KMS-11 (cell line): ENCODE measurements around the gene GABRR3.

Source experiments
- H2AFZ ChIP-seq: fragments of 200-600 bp; sonication (generic); 2 replicates; pipeline ENCODE4 v1.6.1; 2016; ENCODE audit warnings: antibody characterized with exemption, mixed run types, low read depth
- H3K27ac ChIP-seq: fragments of 200-600 bp; sonication (generic); 2 replicates; pipeline ENCODE4 v1.6.1; 2016; ENCODE audit warnings: mild to moderate bottlenecking, mixed run types
- H3K27me3 ChIP-seq: fragments of 200-600 bp; sonication (generic); 2 replicates; pipeline ENCODE4 v1.6.1; 2017; ENCODE audit warnings: mild to moderate bottlenecking, low read depth, mixed run types, moderate library complexity; ENCODE audit not compliant: insufficient read depth
- H3K36me3 ChIP-seq: fragments of 200-600 bp; sonication (generic); 2 replicates; pipeline ENCODE4 v1.6.1; 2017; ENCODE audit warnings: mild to moderate bottlenecking, mixed run types; ENCODE audit not compliant: insufficient read depth
- H3K4me1 ChIP-seq: fragments of 200-600 bp; sonication (generic); 2 replicates; pipeline ENCODE4 v1.6.1; 2016; ENCODE audit warnings: mild to moderate bottlenecking, low read depth, mixed run types; ENCODE audit not compliant: poor library complexity, severe bottlenecking
- H3K4me2 ChIP-seq: fragments of 200-600 bp; sonication (generic); 2 replicates; pipeline ENCODE4 v1.7.0; 2016; ENCODE audit warnings: mild to moderate bottlenecking, mixed run types
- H3K4me3 ChIP-seq: fragments of 200-600 bp; sonication (generic); IDR thresholded peaks from 2 replicates; pipeline ENCODE4 v1.6.1; 2017; ENCODE audit warnings: low read depth, low read length, mixed read lengths; ENCODE audit not compliant: insufficient read depth
- H3K79me2 ChIP-seq: fragments of 200-600 bp; sonication (generic); 2 replicates; pipeline ENCODE4 v1.6.1; 2016; ENCODE audit warnings: low read depth, mixed run types; ENCODE audit not compliant: insufficient read depth
- H3K9ac ChIP-seq: fragments of 200-600 bp; sonication (generic); 2 replicates; pipeline ENCODE4 v1.6.1; 2016; ENCODE audit warnings: mild to moderate bottlenecking, mixed run types
- H4K20me1 ChIP-seq: fragments of 200-600 bp; sonication (generic); 2 replicates; pipeline ENCODE4 v1.6.1; 2016; ENCODE audit warnings: mild to moderate bottlenecking, mixed run types; ENCODE audit not compliant: insufficient read depth
- CTCF ChIP-seq: fragments of 200-600 bp; sonication (generic); conservative IDR thresholded peaks from 2 replicates; pipeline ENCODE4 v1.6.1; 2017; ENCODE audit warnings: low read depth, mild to moderate bottlenecking, antibody characterized with exemption, low read length, moderate library complexity, mixed read lengths

GABRR3 gene

GRCh38 chr3:97958396-97958795 lies 76.7 kb downstream of the GABRR3 start:
- TF ChIP-seq CTCF = no peak
- Histone ChIP-seq H3K79me2 (peaks cover 14% of the 10 kb centered on the region; the same call in 1 of the 2 replicates), H3K9ac (no peak overlapping the region), H2AFZ (no peak overlapping the region), H3K36me3 (peaks cover 6% of the 10 kb centered on the region), H3K27ac (no peak overlapping the region), H3K4me1 (no peaks in the 10 kb centered on the region), H3K27me3 (no peaks in the 10 kb centered on the region), H3K4me2 (no peak overlapping the region), H4K20me1 (no peaks in the 10 kb centered on the region), H3K4me3 (no peak overlapping the region)

GRCh38 chr3:97957617-97958311 lies 77.4 kb downstream of the GABRR3 start:
- H3K79me2 ChIP-seq = peaks cover 14% of the 10 kb centered on the region; the same call in 1 of the 2 replicates
- no peak overlapping the region for H2AFZ ChIP-seq
- no peak overlapping the region for H3K4me3 ChIP-seq
- H3K27ac ChIP-seq = no peak overlapping the region
- H3K4me1 ChIP-seq = no peaks in the 10 kb centered on the region
- H3K9ac ChIP-seq = no peak overlapping the region
- H3K36me3 ChIP-seq = peaks cover 6% of the 10 kb centered on the region
- no peak overlapping the region for H3K4me2 ChIP-seq
- H4K20me1 ChIP-seq = no peaks in the 10 kb centered on the region
- no peak for TF ChIP-seq CTCF
- H3K27me3 ChIP-seq = no peaks in the 10 kb centered on the region

- no peak overlapping the region for H3K4me2 ChIP-seq
- H3K27ac ChIP-seq = no peak overlapping the region
- H3K79me2 ChIP-seq = peaks cover 8% of the 10 kb centered on the region; the same call in 1 of the 2 replicates
- H3K4me1 ChIP-seq = no peaks in the 10 kb centered on the region
- H3K27me3 ChIP-seq = no peaks in the 10 kb centered on the region
- H4K20me1 ChIP-seq = no peaks in the 10 kb centered on the region
- no peak overlapping the region for H2AFZ ChIP-seq
- no peak for TF ChIP-seq CTCF
- H3K36me3 ChIP-seq = peaks cover 6% of the 10 kb centered on the region
- no peak overlapping the region for H3K4me3 ChIP-seq
- H3K9ac ChIP-seq = no peak overlapping the region
These were observed 79.1 kb downstream of the GABRR3 start for GRCh38 chr3:97956051-97956450.

GRCh38 chr3:97954228-97954827 lies 80.8 kb downstream of the GABRR3 start:
- no peak for TF ChIP-seq CTCF
- Histone ChIP-seq H3K9ac (no peak overlapping the region), H3K4me2 (no peak overlapping the region), H2AFZ (no peak overlapping the region), H3K36me3 (peaks cover 11% of the 10 kb centered on the region; the same call in 1 of the 2 replicates), H3K4me3 (no peak overlapping the region), H3K4me1 (no peaks in the 10 kb centered on the region), H3K79me2 (no peaks in the 10 kb centered on the region), H4K20me1 (no peaks in the 10 kb centered on the region), H3K27me3 (no peaks in the 10 kb centered on the region), H3K27ac (no peak overlapping the region)
